CD4-positive, alpha-beta T cell (primary cell): ENCODE results near the gene SCARB1. TPM values are rescaled to one million over a fixed set of nuclear protein-coding genes. Genes with fewer than 3 reads are reported as not detected.

ENCODE experiments used
- ATAC-seq: fragments of 200-7000 bp; cut with Tn5 transposase; one replicate; pipeline ENCODE4 v1.10.0; 2022; ENCODE audit warnings: mild to moderate bottlenecking; ENCODE audit not compliant: poor library complexity
- CTCF ChIA-PET: fragments of 350-600 bp; sonication (Branson Sonifier 250); formaldehyde crosslinking; loops from one replicate; lab custom pipeline; 2021; ENCODE audit warnings: antibody characterized with exemption, inconsistent platforms; lab: Charles Lee
- POLR2A ChIA-PET: fragments of 350-600 bp; sonication (Branson Sonifier 250); formaldehyde crosslinking; loops from one replicate; lab custom pipeline; 2021; ENCODE audit warnings: antibody characterized with exemption, inconsistent platforms; lab: Charles Lee
- DNase-seq, 14 experiments: peaks; one replicate each; pipeline ENCODE4 v3.0.0-alpha.2; 2013 to 2020; ENCODE audit warnings: mixed read lengths in 2 of 14
- H3K27ac ChIP-seq, 2 donors: one replicate each; pipeline versions ENCODE4 v1.5.1 to v1.7.0; 2013; ENCODE audit warnings: low read length in 2 of 2, low read depth in 1 of 2, mild to moderate bottlenecking in 1 of 2
- H3K27me3 ChIP-seq, 2 experiments: 1 replicate in 1 of 2; 2 replicates in 1 of 2; pipeline versions ENCODE4 v1.6.1 to v1.7.0; 2013; ENCODE audit warnings: low read length in 2 of 2, control low read depth in 1 of 2, mild to moderate bottlenecking in 1 of 2, moderate library complexity in 1 of 2; ENCODE audit not compliant: insufficient read depth in 2 of 2, control insufficient read depth in 1 of 2
- H3K36me3 ChIP-seq: one replicate; pipeline ENCODE4 v1.6.1; 2013; ENCODE audit warnings: low read length, control low read depth; ENCODE audit not compliant: insufficient read depth
- H3K4me1 ChIP-seq: one replicate; pipeline ENCODE4 v1.6.1; 2013; ENCODE audit warnings: low read length, control low read depth; ENCODE audit not compliant: insufficient read depth
- H3K4me3 ChIP-seq: one replicate; pipeline ENCODE4 v1.5.1; 2013; ENCODE audit warnings: mild to moderate bottlenecking, low read length, moderate library complexity
- H3K9me3 ChIP-seq, 2 experiments: 1 replicate in 1 of 2; 2 replicates in 1 of 2; pipeline versions ENCODE4 v1.6.1 to v1.7.0; 2013; ENCODE audit warnings: low read length in 2 of 2, mild to moderate bottlenecking in 2 of 2, control low read depth in 1 of 2, moderate library complexity in 1 of 2; ENCODE audit not compliant: control insufficient read depth in 1 of 2, insufficient read depth in 1 of 2
- H3K27ac Mint-ChIP-seq: one replicate; pipeline ENCODE4 v1.8.0; 2020; ENCODE audit warnings: mixed read lengths
- H3K27me3 Mint-ChIP-seq: one replicate; pipeline ENCODE4 v1.8.0; 2021; ENCODE audit warnings: mixed read lengths
- H3K36me3 Mint-ChIP-seq: one replicate; pipeline ENCODE4 v1.8.0; 2021; ENCODE audit warnings: low read depth, mixed read lengths
- H3K4me1 Mint-ChIP-seq: one replicate; pipeline ENCODE4 v1.8.0; 2021; ENCODE audit warnings: low read depth, mixed read lengths
- H3K4me3 Mint-ChIP-seq: one replicate; pipeline ENCODE4 v1.8.0; 2020; ENCODE audit warnings: mild to moderate bottlenecking, mixed read lengths
- H3K9me3 Mint-ChIP-seq: one replicate; pipeline ENCODE4 v1.8.0; 2020; ENCODE audit warnings: mixed read lengths
- intact Hi-C, 2 experiments: fragments of 100-400 bp; cut with DNase I in 1 of 2; cut with micrococcal nuclease in 1 of 2; formaldehyde crosslinking; loops; one replicate each; pipeline versions ENCODE4 v1.15.1 to v1.9.0; 2023 to 2025; cut with DNase I, micrococcal nuclease
- total RNA-seq, 174 experiments: library from RNA in 2 of 174; stranded (reverse) in 2 of 174; gene quantifications; one replicate each; pipeline ENCODE4 v1.2.3 and lab custom pipeline; 2021 to 2026
- TF ChIP-seq, protein P1 (sequence below): fragments of 200-600 bp; IDR thresholded peaks from one replicate; pipeline ENCODE4 v1.8.0; 2022; ENCODE audit warnings: antibody characterized with exemption, mild to moderate bottlenecking

Gene SCARB1
- total RNA-seq, 2 experiments from 2014 or later = 2.3 to 3.7 TPM

DNA sequence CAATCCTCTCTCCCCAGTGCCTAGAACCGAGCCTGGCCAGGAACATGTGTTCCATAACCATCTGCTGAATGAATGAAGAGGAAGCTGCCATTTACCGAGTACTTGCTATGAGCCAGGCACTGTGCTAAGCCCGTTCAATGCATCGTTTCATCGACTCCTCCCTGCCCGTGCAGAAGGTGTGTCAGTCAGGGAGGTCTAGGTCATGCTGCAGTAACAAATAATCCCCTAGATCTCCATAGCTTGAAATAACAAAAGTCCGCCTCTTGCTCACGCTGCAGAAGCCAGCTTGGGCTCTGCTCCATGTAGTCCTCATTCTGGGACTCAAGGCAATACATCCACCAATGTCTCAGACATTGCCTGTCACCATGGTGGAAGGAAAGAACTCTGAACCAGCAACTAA is 101.3 kb downstream of the SCARB1 start:
- POLR2A ChIA-PET = no interaction called here
- H3K4me3 ChIP-seq = no peak overlapping the region
- no peaks in the 10 kb centered on the region for H3K36me3 ChIP-seq
- H3K36me3 Mint-ChIP-seq = no peaks in the 10 kb centered on the region
- no peak overlapping the region for H3K27ac Mint-ChIP-seq
- H3K4me1 ChIP-seq = peaks cover 6% of the 10 kb centered on the region
- TF ChIP-seq, protein P1, sequence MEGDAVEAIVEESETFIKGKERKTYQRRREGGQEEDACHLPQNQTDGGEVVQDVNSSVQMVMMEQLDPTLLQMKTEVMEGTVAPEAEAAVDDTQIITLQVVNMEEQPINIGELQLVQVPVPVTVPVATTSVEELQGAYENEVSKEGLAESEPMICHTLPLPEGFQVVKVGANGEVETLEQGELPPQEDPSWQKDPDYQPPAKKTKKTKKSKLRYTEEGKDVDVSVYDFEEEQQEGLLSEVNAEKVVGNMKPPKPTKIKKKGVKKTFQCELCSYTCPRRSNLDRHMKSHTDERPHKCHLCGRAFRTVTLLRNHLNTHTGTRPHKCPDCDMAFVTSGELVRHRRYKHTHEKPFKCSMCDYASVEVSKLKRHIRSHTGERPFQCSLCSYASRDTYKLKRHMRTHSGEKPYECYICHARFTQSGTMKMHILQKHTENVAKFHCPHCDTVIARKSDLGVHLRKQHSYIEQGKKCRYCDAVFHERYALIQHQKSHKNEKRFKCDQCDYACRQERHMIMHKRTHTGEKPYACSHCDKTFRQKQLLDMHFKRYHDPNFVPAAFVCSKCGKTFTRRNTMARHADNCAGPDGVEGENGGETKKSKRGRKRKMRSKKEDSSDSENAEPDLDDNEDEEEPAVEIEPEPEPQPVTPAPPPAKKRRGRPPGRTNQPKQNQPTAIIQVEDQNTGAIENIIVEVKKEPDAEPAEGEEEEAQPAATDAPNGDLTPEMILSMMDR = no peak
- CTCF ChIA-PET = interaction anchor here (1.7 kb wide), 1 partner anchor 9 kb away, joined by 6 read pairs; no protein-coding TSS in a partner anchor
- H3K27me3 Mint-ChIP-seq = no peaks in the 10 kb centered on the region
- intact Hi-C loops = loop anchor here in 1 of 2 experiments (10.0 kb wide), 1 partner anchor 308 kb away; no protein-coding TSS in a partner anchor
- no peak overlapping the region for H3K4me3 Mint-ChIP-seq
- peaks cover 11% of the 10 kb centered on the region for H3K4me1 Mint-ChIP-seq
- H3K9me3 Mint-ChIP-seq = no peaks in the 10 kb centered on the region
- no peaks in the 10 kb centered on the region for H3K27me3 ChIP-seq
- DNase-seq (no peak), ATAC-seq (no peak)
- no peak overlapping the region for H3K27ac ChIP-seq
- peaks cover under 1 to 9% of the 10 kb centered on the region in 2 experiments for H3K9me3 ChIP-seq

- no peaks in the 10 kb centered on the region for H3K36me3 Mint-ChIP-seq
- no peak overlapping the region for H3K4me3 Mint-ChIP-seq
- peaks cover 3 to 9% of the 10 kb centered on the region in 2 experiments for H3K9me3 ChIP-seq
- no peaks in the 10 kb centered on the region for H3K27me3 ChIP-seq
- H3K4me1 ChIP-seq = peaks cover under 1% of the 10 kb centered on the region
- no peaks in the 10 kb centered on the region for H3K27me3 Mint-ChIP-seq
- intact Hi-C loops = loop anchor here in 1 of 2 experiments (10.0 kb wide), 1 partner anchor 307 kb away; no protein-coding TSS in a partner anchor
- H3K9me3 Mint-ChIP-seq = no peaks in the 10 kb centered on the region
- POLR2A ChIA-PET = no interaction called here
- peaks cover 5% of the 10 kb centered on the region for H3K4me1 Mint-ChIP-seq
- no peak overlapping the region for H3K27ac Mint-ChIP-seq
- no peaks in the 10 kb centered on the region for H3K36me3 ChIP-seq
- H3K27ac ChIP-seq = no peak overlapping the region
- no peak for ATAC-seq
- no peak for DNase-seq
- CTCF ChIA-PET = interaction anchor here (1.7 kb wide), 1 partner anchor 10 kb away, joined by 6 read pairs; no protein-coding TSS in a partner anchor
- no peak overlapping the region for H3K4me3 ChIP-seq
- TF ChIP-seq, protein P1 = no peak
These were observed 101.8 kb downstream of the SCARB1 start for GRCh38 chr12:124761871-124762270.

GRCh38 chr12:124761056-124761455 is 102.6 kb downstream of the SCARB1 start:
- Histone ChIP-seq H3K4me1 (no peaks in the 10 kb centered on the region), H3K27me3 (no peaks in the 10 kb centered on the region), H3K9me3 (peaks cover 3 to 9% of the 10 kb centered on the region in 2 experiments), H3K36me3 (no peaks in the 10 kb centered on the region), H3K27ac (no peak overlapping the region), H3K4me3 (no peak overlapping the region)
- Mint-ChIP-seq H3K36me3 (no peaks in the 10 kb centered on the region), H3K27me3 (no peaks in the 10 kb centered on the region), H3K4me3 (no peak overlapping the region), H3K4me1 (peaks cover 4% of the 10 kb centered on the region), H3K9me3 (no peaks in the 10 kb centered on the region), H3K27ac (no peak overlapping the region)
- TF ChIP-seq, protein P1 = no peak
- ChIA-PET POLR2A (no interaction called here), CTCF (no interaction called here)
- DNase-seq = no peak
- no peak for ATAC-seq
- intact Hi-C loops = loop anchor here in 1 of 2 experiments (10.0 kb wide), 1 partner anchor 306 kb away; no protein-coding TSS in a partner anchor
